Mesenchymal stem cell (in vitro differentiated cells and primary cell): ENCODE results near the gene RTF2.

ENCODE experiments used
- DNase-seq: peaks from one replicate; pipeline ENCODE4 v3.0.0-alpha.2; 2013
- H2AFZ ChIP-seq: one replicate; pipeline ENCODE4 v1.6.1; 2013; ENCODE audit warnings: low read depth, mild to moderate bottlenecking, control low read depth, inconsistent platforms, low read length, moderate library complexity
- H2AK5ac ChIP-seq: 2 replicates; pipeline ENCODE4 v1.6.1; 2013; ENCODE audit warnings: low read length, moderate library complexity, mild to moderate bottlenecking, inconsistent platforms; ENCODE audit not compliant: severe bottlenecking
- H2BK120ac ChIP-seq: one replicate; pipeline ENCODE4 v1.6.1; 2013; ENCODE audit warnings: low read depth, mild to moderate bottlenecking, inconsistent platforms, low read length, moderate library complexity
- H2BK12ac ChIP-seq, 2 experiments: one replicate each; pipeline ENCODE4 v1.6.1; 2013; ENCODE audit warnings: inconsistent platforms in 2 of 2, low read length in 2 of 2, mild to moderate bottlenecking in 2 of 2, moderate library complexity in 2 of 2, control low read depth in 1 of 2
- H2BK15ac ChIP-seq: one replicate; pipeline ENCODE4 v1.6.1; 2013; ENCODE audit warnings: mild to moderate bottlenecking, low read depth, inconsistent platforms; ENCODE audit not compliant: poor library complexity, severe bottlenecking
- H2BK5ac ChIP-seq: 2 replicates; pipeline ENCODE4 v1.6.1; 2013; ENCODE audit warnings: low read depth, mild to moderate bottlenecking, low read length, control low read depth, inconsistent platforms; ENCODE audit not compliant: poor library complexity, severe bottlenecking
- H3K14ac ChIP-seq, 2 experiments: one replicate each; pipeline ENCODE4 v1.6.1; 2013; ENCODE audit warnings: inconsistent platforms in 2 of 2, low read length in 2 of 2, control low read depth in 1 of 2, mild to moderate bottlenecking in 1 of 2, moderate library complexity in 1 of 2
- H3K18ac ChIP-seq, 2 experiments: one replicate each; pipeline ENCODE4 v1.6.1; 2013; ENCODE audit warnings: inconsistent platforms in 2 of 2, low read length in 2 of 2, control low read depth in 1 of 2, low read depth in 1 of 2, mild to moderate bottlenecking in 1 of 2
- H3K23ac ChIP-seq, 2 experiments: one replicate each; pipeline ENCODE4 v1.6.1; 2013; ENCODE audit warnings: inconsistent platforms in 2 of 2, low read length in 2 of 2, mild to moderate bottlenecking in 2 of 2, moderate library complexity in 2 of 2, control low read depth in 1 of 2
- H3K27ac ChIP-seq: 2 replicates; pipeline ENCODE4 v1.5.1; 2013; ENCODE audit warnings: mild to moderate bottlenecking, moderate library complexity, low read length, control low read depth, inconsistent platforms; ENCODE audit not compliant: poor library complexity, severe bottlenecking
- H3K27me3 ChIP-seq, 2 experiments: 2 replicates each; pipeline versions ENCODE4 v1.6.1 to v1.7.0; 2013; ENCODE audit warnings: low read length in 2 of 2, mild to moderate bottlenecking in 2 of 2, moderate library complexity in 2 of 2, control low read depth in 1 of 2, inconsistent platforms in 1 of 2; ENCODE audit not compliant: control insufficient read depth in 1 of 2, insufficient read depth in 1 of 2
- H3K36me3 ChIP-seq, 2 experiments: 2 replicates each; pipeline versions ENCODE4 v1.6.1 to v1.7.0; 2013; ENCODE audit warnings: low read length in 2 of 2, control low read depth in 1 of 2, inconsistent platforms in 1 of 2, low read depth in 1 of 2, mild to moderate bottlenecking in 1 of 2; ENCODE audit not compliant: insufficient read depth in 2 of 2, control insufficient read depth in 1 of 2
- H3K4ac ChIP-seq, 2 experiments: one replicate each; pipeline ENCODE4 v1.6.1; 2013; ENCODE audit warnings: inconsistent platforms in 2 of 2, low read length in 2 of 2, mild to moderate bottlenecking in 2 of 2, moderate library complexity in 2 of 2, control low read depth in 1 of 2, low read depth in 1 of 2
- H3K4me1 ChIP-seq: 2 replicates; pipeline ENCODE4 v1.6.1; 2013; ENCODE audit warnings: low read depth, low read length, control low read depth; ENCODE audit not compliant: control insufficient read depth, insufficient read depth
- H3K4me2 ChIP-seq: 2 replicates; pipeline ENCODE4 v1.6.1; 2013; ENCODE audit warnings: low read length, mild to moderate bottlenecking, inconsistent platforms; ENCODE audit not compliant: poor library complexity, severe bottlenecking
- H3K4me3 ChIP-seq, 2 experiments: 2 replicates each; pipeline versions ENCODE4 v1.5.1 to v1.7.0; 2013; ENCODE audit warnings: low read length in 2 of 2, mild to moderate bottlenecking in 2 of 2, control low read depth in 1 of 2, low read depth in 1 of 2; ENCODE audit not compliant: insufficient read depth in 1 of 2
- H3K79me1 ChIP-seq: replicated peaks from 2 replicates; pipeline ENCODE4 v1.6.1; 2013; ENCODE audit warnings: mild to moderate bottlenecking, control low read depth, low read length, inconsistent platforms; ENCODE audit not compliant: poor library complexity, severe bottlenecking
- H3K9ac ChIP-seq: 2 replicates; pipeline ENCODE4 v1.7.0; 2013; ENCODE audit warnings: mild to moderate bottlenecking, low read length, moderate library complexity
- H3K9me3 ChIP-seq: 2 replicates; pipeline ENCODE4 v1.7.0; 2013; ENCODE audit warnings: mild to moderate bottlenecking, low read length; ENCODE audit not compliant: control insufficient read depth
- H4K8ac ChIP-seq: one replicate; pipeline ENCODE4 v1.6.1; 2013; ENCODE audit warnings: inconsistent platforms, mild to moderate bottlenecking, low read length, moderate library complexity
- H4K91ac ChIP-seq: one replicate; pipeline ENCODE4 v1.6.1; 2013; ENCODE audit warnings: mild to moderate bottlenecking, low read length, inconsistent platforms
- WGBS: methylation state at CpG from one replicate; pipeline ENCODE4 v1.1.7; 2013; ENCODE audit warnings: mixed read lengths; 5-methylcytosine and 5-hydroxymethylcytosine counted together

The RTF2 gene

DNA sequence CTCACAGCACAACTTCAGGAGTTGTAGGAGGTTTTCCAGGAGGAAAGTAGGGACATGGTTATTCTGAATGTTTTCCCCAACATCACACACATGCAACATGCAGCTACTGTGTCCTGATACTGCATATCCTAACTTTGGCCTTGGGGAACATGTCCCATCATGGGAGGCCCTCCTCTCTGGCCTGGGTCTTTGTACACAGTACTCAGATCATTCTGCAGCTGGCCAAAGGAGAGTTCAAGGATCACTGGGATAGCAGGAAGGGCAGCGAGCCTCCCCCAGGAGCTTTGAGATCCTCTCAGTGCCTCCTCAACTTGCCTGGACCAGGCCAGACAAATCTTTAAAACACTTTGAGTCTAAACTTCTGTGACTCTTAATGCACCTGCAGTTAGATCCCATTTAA, 43.5 kb upstream of the RTF2 start:
- Histone ChIP-seq H2BK5ac (no peak overlapping the region), H3K23ac (no peak overlapping the region)

DNA sequence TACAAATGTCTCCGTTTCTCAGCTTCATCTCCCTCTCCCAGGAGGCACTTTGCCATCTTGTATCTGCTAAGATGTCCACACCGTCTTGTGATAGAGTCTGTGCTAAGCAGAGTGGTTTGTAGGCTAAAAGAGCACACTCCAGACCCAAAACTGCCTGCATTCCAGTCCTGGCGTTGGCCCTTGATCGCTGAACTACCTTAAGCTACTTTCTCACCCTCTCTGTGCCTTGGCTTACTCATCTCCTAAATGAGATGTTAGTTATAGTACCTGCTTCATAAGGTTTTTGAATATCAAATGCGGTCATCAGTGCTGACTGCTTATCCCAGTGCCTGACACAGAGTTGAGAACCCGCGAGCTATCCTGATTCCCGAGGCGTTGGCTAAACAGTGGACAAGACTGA, 42.4 kb upstream of the RTF2 start:
- no peak overlapping the region for H3K9ac ChIP-seq

More for the DNA sequence above, 43.5 kb upstream of the RTF2 start:
- peaks cover 0 to 18% of the 10 kb centered on the region in 2 experiments for H3K27me3 ChIP-seq
- no peak overlapping the region for H2BK120ac ChIP-seq
- no peaks in the 10 kb centered on the region for H3K9me3 ChIP-seq
- H4K8ac ChIP-seq, result no peak overlapping the region
- no peak overlapping the region for H3K4ac ChIP-seq
- no peaks in the 10 kb centered on the region for H3K36me3 ChIP-seq
- no peak overlapping the region for H3K14ac ChIP-seq
- DNase-seq, result no peak
- no peak overlapping the region for H2AFZ ChIP-seq
- no peak overlapping the region for H3K9ac ChIP-seq
- 89% methylated on average over 1 of the region's 1 CpG for WGBS
- no peak overlapping the region for H2BK15ac ChIP-seq
- no peaks in the 10 kb centered on the region for H3K79me1 ChIP-seq
- H3K18ac ChIP-seq, result no peak overlapping the region
- no peak overlapping the region for H3K4me2 ChIP-seq
- H3K4me3 ChIP-seq, result no peak overlapping the region
- H2BK12ac ChIP-seq, result no peak overlapping the region
- H3K27ac ChIP-seq, result no peak overlapping the region
- H2AK5ac ChIP-seq, result no peak overlapping the region
- H4K91ac ChIP-seq, result no peak overlapping the region
- peaks cover 19% of the 10 kb centered on the region for H3K4me1 ChIP-seq

DNA sequence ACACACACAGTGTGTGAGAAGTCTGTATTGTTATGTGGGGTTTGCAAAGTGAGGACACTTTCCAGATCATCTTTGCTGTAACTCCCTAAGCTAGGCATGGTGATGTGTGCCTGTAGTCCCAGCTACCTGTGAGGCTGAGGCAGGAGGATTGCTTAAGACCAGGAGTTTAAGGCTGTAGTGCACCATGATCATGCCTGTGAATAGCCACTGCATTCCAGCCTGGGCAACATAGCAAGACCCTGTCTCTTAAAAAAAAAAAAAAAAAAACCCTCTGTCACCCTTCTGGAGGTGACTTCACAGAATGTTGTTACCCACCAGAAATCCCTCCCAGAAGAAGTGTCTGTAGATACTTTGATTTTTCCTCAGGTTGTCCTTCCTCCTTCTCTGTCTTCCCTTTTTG, 41.5 kb upstream of the RTF2 start:
- Histone ChIP-seq H3K4ac (no peak overlapping the region), H2BK12ac (no peak overlapping the region), H2BK15ac (no peak overlapping the region)

More for the DNA sequence above, 42.4 kb upstream of the RTF2 start:
- Histone ChIP-seq H4K91ac (no peak overlapping the region), H2AK5ac (no peak overlapping the region), H3K14ac (no peak overlapping the region), H2AFZ (no peak overlapping the region), H3K4me1 (peaks cover 18% of the 10 kb centered on the region), H2BK120ac (no peak overlapping the region), H3K27me3 (peaks cover 0 to 18% of the 10 kb centered on the region in 2 experiments), H3K4me3 (no peak overlapping the region), H3K18ac (no peak overlapping the region), H3K9me3 (no peaks in the 10 kb centered on the region), H3K4me2 (no peak overlapping the region), H2BK5ac (no peak overlapping the region), H3K79me1 (no peaks in the 10 kb centered on the region), H3K23ac (no peak overlapping the region), H2BK15ac (no peak overlapping the region), H3K36me3 (no peaks in the 10 kb centered on the region), H3K27ac (no peak overlapping the region), H4K8ac (no peak overlapping the region), H3K4ac (no peak overlapping the region), H2BK12ac (peak overlapping the region in 1 of 2 experiments; percentile 65)
- 90% methylated on average over 8 of the region's 9 CpGs for WGBS
- no peak for DNase-seq

DNA sequence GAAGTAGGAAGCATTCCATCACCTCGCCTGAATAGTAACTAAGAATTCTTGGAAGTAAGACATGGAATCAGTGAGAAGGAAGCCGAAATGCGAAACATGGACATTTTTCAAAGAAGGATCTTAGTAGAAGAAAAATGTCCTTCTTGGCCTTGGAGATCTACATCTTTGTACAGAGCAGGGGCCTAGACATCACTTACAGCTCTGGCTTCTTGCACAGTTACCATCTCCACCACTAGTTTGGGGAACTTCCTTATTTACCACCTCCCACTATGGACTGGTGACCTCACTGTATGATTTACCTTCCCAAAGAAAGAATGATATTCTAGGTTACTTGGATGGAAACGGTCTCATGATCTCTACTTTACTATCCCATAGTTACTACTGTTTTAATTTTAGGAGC, 40.6 kb upstream of the RTF2 start:
- Histone ChIP-seq H3K14ac (no peak overlapping the region), H2BK120ac (no peak overlapping the region), H3K36me3 (no peaks in the 10 kb centered on the region), H3K79me1 (no peaks in the 10 kb centered on the region), H4K91ac (no peak overlapping the region), H3K4me3 (no peak overlapping the region), H2BK15ac (no peak overlapping the region), H2BK5ac (no peak overlapping the region), H3K27ac (no peak overlapping the region), H3K27me3 (peaks cover 0 to 22% of the 10 kb centered on the region in 2 experiments), H3K4ac (no peak overlapping the region), H3K18ac (no peak overlapping the region), H3K23ac (no peak overlapping the region), H4K8ac (no peak overlapping the region), H3K4me2 (no peak overlapping the region), H3K9ac (no peak overlapping the region), H2AFZ (no peak overlapping the region), H2AK5ac (no peak overlapping the region), H3K4me1 (peaks cover 11% of the 10 kb centered on the region), H2BK12ac (no peak overlapping the region), H3K9me3 (no peaks in the 10 kb centered on the region)
- WGBS, result 90% methylated on average over 3 of the region's 4 CpGs
- no peak for DNase-seq

More for the DNA sequence above, 41.5 kb upstream of the RTF2 start:
- H3K27ac ChIP-seq, result no peak overlapping the region
- H2AFZ ChIP-seq, result no peak overlapping the region
- DNase-seq, result no peak
- H3K18ac ChIP-seq, result no peak overlapping the region
- H3K79me1 ChIP-seq, result no peaks in the 10 kb centered on the region
- no peak overlapping the region for H3K4me3 ChIP-seq
- no peak overlapping the region for H3K23ac ChIP-seq
- H4K91ac ChIP-seq, result no peak overlapping the region
- peaks cover 0 to 18% of the 10 kb centered on the region in 2 experiments for H3K27me3 ChIP-seq
- H3K4me1 ChIP-seq, result peaks cover 14% of the 10 kb centered on the region
- H2BK5ac ChIP-seq, result no peak overlapping the region
- H2BK120ac ChIP-seq, result no peak overlapping the region
- H3K9me3 ChIP-seq, result no peaks in the 10 kb centered on the region
- no peak overlapping the region for H3K9ac ChIP-seq
- no peak overlapping the region for H2AK5ac ChIP-seq
- no peaks in the 10 kb centered on the region for H3K36me3 ChIP-seq
- H3K4me2 ChIP-seq, result no peak overlapping the region
- no peak overlapping the region for H3K14ac ChIP-seq
- no peak overlapping the region for H4K8ac ChIP-seq
